GM12892 (cell line): ENCODE data around the gene OLFM1.

Experiments used
- POLR2A ChIP-seq: IDR thresholded peaks from 2 replicates; pipeline ENCODE4 v1.6.1; 2011; ENCODE audit warnings: low read depth, low read length, control low read depth
- TAF1 ChIP-seq: IDR thresholded peaks from 2 replicates; pipeline ENCODE4 v1.6.1; 2011; ENCODE audit warnings: low read depth, mild to moderate bottlenecking, control low read depth, low read length, borderline replicate concordance

DNA sequence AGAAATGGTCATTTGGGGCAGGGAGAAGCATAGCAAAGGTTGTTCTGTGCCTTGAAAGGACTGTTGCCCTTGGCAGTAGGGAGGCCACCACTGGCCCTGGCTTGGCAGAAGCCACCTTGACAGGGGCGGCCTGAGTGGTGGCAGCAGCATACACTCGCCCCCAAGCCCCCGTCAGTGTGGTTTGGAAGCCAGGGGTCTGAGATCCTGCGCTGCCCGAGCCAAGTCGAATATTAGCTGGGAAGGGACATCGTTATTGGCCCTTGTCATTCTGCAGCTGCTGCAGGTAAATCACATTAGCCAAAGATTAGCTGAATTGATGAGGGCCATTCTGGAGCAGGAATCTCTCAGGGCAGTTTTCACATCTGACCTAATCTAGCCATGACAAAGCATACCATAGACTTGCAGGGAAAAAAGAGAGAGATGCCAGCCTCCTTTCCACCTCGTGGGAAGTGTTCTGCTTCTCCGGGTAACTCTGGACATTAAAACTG, 9.0 kb downstream of the OLFM1 start:
- TF ChIP-seq POLR2A (no peak), TAF1 (no peak)
